PC-9 (cell line): ENCODE data around the gene PLAU. TPM values are rescaled to one million over a fixed set of nuclear protein-coding genes. Genes with fewer than 3 reads are reported as not detected.

Source experiments
- BruUV-seq: library from RNA; stranded (reverse); fragments of 400-500 nt; replicated peaks from 2 replicates; lab custom pipeline; 2021; lab: Mats Ljungman, UMichigan
- CTCF ChIA-PET: fragments of 300-600 bp; sonication (Branson Sonifier 250); formaldehyde crosslinking; loops from one replicate; lab custom pipeline; 2022; ENCODE audit warnings: antibody characterized with exemption; lab: Charles Lee
- POLR2A ChIA-PET: fragments of 300-600 bp; sonication (Branson Sonifier 250); formaldehyde crosslinking; loops from one replicate; lab custom pipeline; 2022; ENCODE audit warnings: antibody characterized with exemption; ENCODE audit not compliant: unreplicated experiment; lab: Charles Lee
- DNase-seq, 2 experiments: peaks; one replicate each; pipeline versions ENCODE4 v3.0.0 to v3.0.0-alpha.2; 2015 to 2022; ENCODE audit warnings: mixed read lengths in 1 of 2
- H2AFZ ChIP-seq: fragments of 200-600 bp; sonication (generic); 2 replicates; pipeline ENCODE4 v1.8.1; 2017; ENCODE audit warnings: antibody characterized with exemption
- H3F3A ChIP-seq: fragments of 200-600 bp; sonication (generic); 2 replicates; pipeline ENCODE4 v1.8.1; 2017; ENCODE audit warnings: antibody characterized with exemption, mild to moderate bottlenecking, low read depth; ENCODE audit not compliant: insufficient read depth
- H3K27ac ChIP-seq: fragments of 200-600 bp; sonication (generic); 2 replicates; pipeline ENCODE4 v1.6.1; 2016; ENCODE audit warnings: mixed run types
- H3K27me3 ChIP-seq: fragments of 200-600 bp; sonication (generic); 2 replicates; pipeline ENCODE4 v1.6.1; 2016; ENCODE audit warnings: low read depth, mixed run types; ENCODE audit not compliant: insufficient read depth
- H3K36me3 ChIP-seq: fragments of 200-600 bp; sonication (generic); 2 replicates; pipeline ENCODE4 v1.6.1; 2016; ENCODE audit warnings: low read depth, mixed run types
- H3K4me1 ChIP-seq: fragments of 200-600 bp; sonication (generic); replicated peaks from 2 replicates; pipeline ENCODE4 v1.6.1; 2016; ENCODE audit warnings: mixed run types; ENCODE audit not compliant: insufficient read depth
- H3K4me2 ChIP-seq: fragments of 200-600 bp; sonication (generic); 2 replicates; pipeline ENCODE4 v1.6.1; 2017; ENCODE audit warnings: mixed run types
- H3K4me3 ChIP-seq: fragments of 200-600 bp; sonication (generic); 2 replicates; pipeline ENCODE4 v1.6.1; 2016; ENCODE audit warnings: mixed run types
- H3K79me2 ChIP-seq: fragments of 200-600 bp; sonication (generic); 2 replicates; pipeline ENCODE4 v1.6.1; 2017; ENCODE audit warnings: low read depth, mixed run types
- H3K9me2 ChIP-seq: fragments of 200-600 bp; sonication (generic); 2 replicates; pipeline ENCODE4 v1.8.1; 2017; ENCODE audit warnings: mild to moderate bottlenecking; ENCODE audit not compliant: insufficient read depth
- H3K9me3 ChIP-seq: fragments of 200-600 bp; sonication (generic); 2 replicates; pipeline ENCODE4 v1.8.1; 2016; ENCODE audit warnings: low read depth; ENCODE audit not compliant: insufficient read depth
- H4K20me1 ChIP-seq: fragments of 200-600 bp; sonication (generic); 2 replicates; pipeline ENCODE4 v1.8.1; 2017; ENCODE audit not compliant: insufficient read depth
- EZH2 ChIP-seq: fragments of 200-600 bp; sonication (generic); IDR thresholded peaks from 2 replicates; pipeline ENCODE4 v1.8.0; 2017; ENCODE audit warnings: antibody characterized with exemption, low read depth
- intact Hi-C: fragments of 100-400 bp; cut with micrococcal nuclease; formaldehyde crosslinking; loops from one replicate; pipeline ENCODE4 v1.10.0; 2022; ENCODE audit not compliant: unreplicated experiment
- total RNA-seq: library from RNA; stranded (reverse); gene quantifications from 2 replicates; pipeline ENCODE4 v1.2.3, GENCODE V29; 2021
- TF ChIP-seq, protein P1 (sequence below): fragments of 200-600 bp; sonication (generic); conservative IDR thresholded peaks from 2 replicates; pipeline ENCODE4 v1.6.1; 2017; ENCODE audit warnings: mixed run types, antibody characterized with exemption, mild to moderate bottlenecking, moderate library complexity

PLAU gene
- total RNA-seq, 1 experiment from 2014 or later, result 90.3 TPM

DNA sequence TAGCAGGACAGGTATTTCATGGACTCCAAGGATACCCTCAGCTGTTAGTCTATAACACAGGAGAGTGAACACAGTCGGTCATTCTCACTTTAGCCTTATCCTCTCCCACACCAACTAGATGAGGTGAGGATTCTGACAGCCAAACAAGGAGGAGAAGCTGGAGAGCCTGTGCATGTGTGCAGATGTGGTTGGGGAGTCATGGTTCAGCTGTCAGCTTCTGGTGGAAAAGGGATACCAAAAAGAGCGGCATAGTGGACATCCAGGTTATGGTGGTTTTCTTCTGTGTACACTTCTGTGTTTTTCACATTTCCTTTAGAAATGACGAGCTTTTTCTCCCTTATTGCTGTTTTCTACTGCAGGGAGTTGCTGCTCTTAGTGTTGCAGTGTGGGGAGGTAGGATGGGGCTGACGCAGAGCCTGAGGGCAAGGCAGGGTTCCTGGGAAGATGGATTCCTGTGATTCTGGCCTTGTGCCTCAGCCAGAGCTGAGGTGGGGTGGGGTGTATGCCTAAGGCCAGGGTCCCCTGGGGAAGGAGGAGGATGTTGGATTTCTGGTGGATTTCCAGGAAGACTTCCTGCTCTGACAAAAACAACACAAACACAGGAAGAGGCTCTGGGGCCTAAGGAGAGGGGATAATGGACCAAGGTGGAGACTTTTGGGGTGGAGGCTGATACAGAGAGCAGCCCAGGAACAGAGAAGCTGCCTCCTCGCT lies 26.6 kb downstream of the PLAU start:
- peak in 1 of 2 experiments; percentile 30 for DNase-seq
- Histone ChIP-seq H3K27me3 (no peaks in the 10 kb centered on the region), H3K4me2 (no peak overlapping the region), H3K4me3 (no peak overlapping the region), H3F3A (peaks cover 17% of the 10 kb centered on the region; the same call in 1 of the 2 replicates), H4K20me1 (no peaks in the 10 kb centered on the region), H3K9me3 (no peaks in the 10 kb centered on the region), H3K9me2 (no peaks in the 10 kb centered on the region), H3K36me3 (no peaks in the 10 kb centered on the region), H3K4me1 (peaks cover 59% of the 10 kb centered on the region), H3K79me2 (no peaks in the 10 kb centered on the region), H3K27ac (peak overlapping the region; percentile 46), H2AFZ (no peak overlapping the region)
- BruUV-seq, result no TSS peak
- ChIA-PET POLR2A (no interaction called here), CTCF (interaction anchor here (4.9 kb wide), 1 partner anchor 50 kb away, joined by 58 read pairs; no protein-coding TSS in a partner anchor)
- intact Hi-C loops, result no loop called here
- TF ChIP-seq, protein P1, sequence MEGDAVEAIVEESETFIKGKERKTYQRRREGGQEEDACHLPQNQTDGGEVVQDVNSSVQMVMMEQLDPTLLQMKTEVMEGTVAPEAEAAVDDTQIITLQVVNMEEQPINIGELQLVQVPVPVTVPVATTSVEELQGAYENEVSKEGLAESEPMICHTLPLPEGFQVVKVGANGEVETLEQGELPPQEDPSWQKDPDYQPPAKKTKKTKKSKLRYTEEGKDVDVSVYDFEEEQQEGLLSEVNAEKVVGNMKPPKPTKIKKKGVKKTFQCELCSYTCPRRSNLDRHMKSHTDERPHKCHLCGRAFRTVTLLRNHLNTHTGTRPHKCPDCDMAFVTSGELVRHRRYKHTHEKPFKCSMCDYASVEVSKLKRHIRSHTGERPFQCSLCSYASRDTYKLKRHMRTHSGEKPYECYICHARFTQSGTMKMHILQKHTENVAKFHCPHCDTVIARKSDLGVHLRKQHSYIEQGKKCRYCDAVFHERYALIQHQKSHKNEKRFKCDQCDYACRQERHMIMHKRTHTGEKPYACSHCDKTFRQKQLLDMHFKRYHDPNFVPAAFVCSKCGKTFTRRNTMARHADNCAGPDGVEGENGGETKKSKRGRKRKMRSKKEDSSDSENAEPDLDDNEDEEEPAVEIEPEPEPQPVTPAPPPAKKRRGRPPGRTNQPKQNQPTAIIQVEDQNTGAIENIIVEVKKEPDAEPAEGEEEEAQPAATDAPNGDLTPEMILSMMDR, result no peak
- no peak for TF ChIP-seq EZH2

DNA sequence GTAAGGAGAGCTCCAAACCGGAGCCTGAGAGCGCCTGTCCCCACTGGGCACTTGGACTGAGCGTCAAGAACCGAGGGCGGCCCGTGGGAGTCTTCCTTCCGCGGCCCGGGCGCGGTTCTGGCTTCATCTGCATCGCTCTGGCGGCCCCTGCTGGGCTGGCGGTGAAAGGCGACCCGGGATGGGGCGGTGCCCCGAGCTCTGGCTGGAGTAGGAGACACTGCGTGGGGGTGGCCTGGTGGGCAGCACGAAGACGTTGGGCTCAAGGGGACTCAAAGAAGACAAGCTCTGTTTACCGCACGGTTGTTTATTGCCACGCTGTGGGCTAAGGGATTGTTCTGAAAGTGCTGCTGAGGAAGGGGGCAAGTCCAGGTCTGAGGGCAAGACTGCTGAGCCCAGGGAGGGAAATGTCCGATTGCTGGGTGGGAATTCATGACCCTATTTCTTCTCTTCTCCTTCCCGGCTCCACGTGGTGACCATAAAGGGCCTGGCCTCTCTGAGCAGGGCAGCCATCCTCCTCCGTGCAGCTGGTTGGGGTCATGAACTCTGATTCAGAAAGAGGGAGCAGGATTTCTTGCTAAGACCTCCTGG lies 29.8 kb downstream of the PLAU start:
- H3K4me2 ChIP-seq, result peak overlapping the region; percentile 85
- H3K4me3 ChIP-seq, result peak overlapping the region; percentile 44; the same call in 1 of the 2 replicates
- H3K9me2 ChIP-seq, result no peaks in the 10 kb centered on the region
- no peaks in the 10 kb centered on the region for H4K20me1 ChIP-seq
- H3K36me3 ChIP-seq, result no peaks in the 10 kb centered on the region
- peaks cover 6% of the 10 kb centered on the region; the same call in 1 of the 2 replicates for H3F3A ChIP-seq
- intact Hi-C loops, result loop anchor here (1.0 to 2.0 kb wide), 3 partner anchors 54 to 140 kb away; no protein-coding TSS in a partner anchor
- peak overlapping the region; percentile 64 for H3K27ac ChIP-seq
- no TSS peak for BruUV-seq
- TF ChIP-seq EZH2, result no peak
- TF ChIP-seq, protein P1, result peak; percentile 96
- no peaks in the 10 kb centered on the region for H3K9me3 ChIP-seq
- H3K27me3 ChIP-seq, result no peaks in the 10 kb centered on the region
- ChIA-PET POLR2A (interaction anchor here (0.6 to 1.3 kb wide), 3 partner anchors 16 to 58 kb away, joined by 3 to 10 read pairs (median 6); no protein-coding TSS in a partner anchor), CTCF (interaction anchor here (0.5 to 4.9 kb wide), 17 partner anchors 9 to 530 kb away, joined by 3 to 58 read pairs (median 5); no protein-coding TSS in a partner anchor)
- DNase-seq, result peak; percentile 57 to 87
- peak overlapping the region; percentile 83 for H2AFZ ChIP-seq
- H3K4me1 ChIP-seq, result peaks cover 38% of the 10 kb centered on the region
- H3K79me2 ChIP-seq, result no peaks in the 10 kb centered on the region

DNA sequence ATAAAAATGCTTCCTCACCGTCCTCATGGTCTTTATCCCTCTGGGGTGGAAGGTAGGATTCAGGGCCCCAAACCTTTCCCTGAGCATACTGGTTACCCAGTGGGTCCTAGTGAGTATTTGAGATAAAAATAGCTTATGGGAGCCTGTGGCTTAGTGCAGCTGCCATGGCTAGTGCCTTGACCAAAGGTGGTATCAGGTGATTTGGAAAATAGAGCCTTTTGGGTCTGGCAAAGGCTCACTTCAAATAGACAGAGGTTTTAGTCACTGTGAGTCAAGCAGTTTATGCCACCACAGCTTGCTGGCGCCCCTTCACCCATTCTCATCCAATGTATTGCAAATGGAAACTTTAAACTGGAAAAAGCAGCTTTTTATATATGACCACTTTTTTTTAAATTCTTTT lies 30.4 kb downstream of the PLAU start:
- peak overlapping the region; percentile 85 for H3K4me2 ChIP-seq
- H3K9me2 ChIP-seq, result no peaks in the 10 kb centered on the region
- H3K36me3 ChIP-seq, result no peaks in the 10 kb centered on the region
- no peak overlapping the region for H2AFZ ChIP-seq
- H3K27me3 ChIP-seq, result no peaks in the 10 kb centered on the region
- ChIA-PET POLR2A (no interaction called here), CTCF (interaction anchor here (0.6 to 4.9 kb wide), 12 partner anchors 10 to 140 kb away, joined by 3 to 58 read pairs (median 6); no protein-coding TSS in a partner anchor)
- peak in 1 of 2 experiments; percentile 45 for DNase-seq
- no peaks in the 10 kb centered on the region for H3K79me2 ChIP-seq
- H3F3A ChIP-seq, result peaks cover 6% of the 10 kb centered on the region; the same call in 1 of the 2 replicates
- no peak for TF ChIP-seq EZH2
- TF ChIP-seq, protein P1, result no peak
- intact Hi-C loops, result loop anchor here (2.0 kb wide), 1 partner anchor 140 kb away; no protein-coding TSS in a partner anchor
- H3K9me3 ChIP-seq, result no peaks in the 10 kb centered on the region
- no peak overlapping the region for H3K4me3 ChIP-seq
- H3K27ac ChIP-seq, result peak overlapping the region; percentile 64
- H3K4me1 ChIP-seq, result peaks cover 38% of the 10 kb centered on the region
- no TSS peak for BruUV-seq
- no peaks in the 10 kb centered on the region for H4K20me1 ChIP-seq
